ENCODE results near the gene PHYKPL. TPM values are rescaled to one million over a fixed set of nuclear protein-coding genes. Genes with fewer than 3 reads are reported as not detected.

PHYKPL gene
- total and polyA plus RNA-seq, 8 donors: 22.9 to 262 (median 44.4) TPM

GRCh38 chr5:178280631-178281030 is 48.0 kb upstream of the PHYKPL start:
- Histone ChIP-seq H3K36me3 (no peaks in the 10 kb centered on the region), H3K4me1 (peaks cover 0 to 7% (median 6%) of the 10 kb centered on the region in 4 donors), H3K27ac (no peak overlapping the region), H3K9me3 (peaks cover 3 to 18% (median 13%) of the 10 kb centered on the region in 4 donors), H3K4me3 (no peak overlapping the region), H3K27me3 (peaks cover 0 to 35% (median 9%) of the 10 kb centered on the region in 3 donors)
- 89 to 97% (median 91%) methylated on average over 4 to 9 of the region's 9 CpGs for WGBS, 5 donors
- DNase-seq: no peak
- TF ChIP-seq EP300 (IDR thresholded peaks at IDR 0.05) (no peak), POLR2AphosphoS5 (IDR thresholded peaks at IDR 0.05) (no peak), CTCF (IDR thresholded peaks at IDR 0.05) (no peak), POLR2A (IDR thresholded peaks at IDR 0.05) (no peak)
- intact Hi-C loops (cut with DNase I; ENCODE audit: low total_unique reads): loop anchor here (2.0 kb wide), 1 partner anchor 270 kb away; no protein-coding TSS in a partner anchor

GRCh38 chr5:178279723-178280438 is 47.3 kb upstream of the PHYKPL start:
- Histone ChIP-seq H3K27me3 (peaks cover 0 to 41% (median 10%) of the 10 kb centered on the region in 3 donors), H3K4me3 (no peak overlapping the region), H3K36me3 (no peaks in the 10 kb centered on the region), H3K9me3 (peaks cover 4 to 21% (median 16%) of the 10 kb centered on the region in 4 donors), H3K4me1 (peaks cover 0 to 7% (median 6%) of the 10 kb centered on the region in 4 donors), H3K27ac (no peak overlapping the region)
- DNase-seq: peak; percentile 90 to 93
- peak in 1 of 3 donors; percentile 42 for TF ChIP-seq POLR2AphosphoS5 (IDR thresholded peaks at IDR 0.05)
- no peak for TF ChIP-seq EP300 (IDR thresholded peaks at IDR 0.05)
- no peak for TF ChIP-seq POLR2A (IDR thresholded peaks at IDR 0.05)
- TF ChIP-seq CTCF (IDR thresholded peaks at IDR 0.05): peak in 5 of 7 experiments; percentile 69 to 92 (median 83)
- intact Hi-C loops (cut with DNase I; ENCODE audit: low total_unique reads): loop anchor here (2.0 to 10.0 kb wide), 2 partner anchors 271 to 305 kb away; no protein-coding TSS in a partner anchor
- 20 to 23% (median 22%) methylated on average over 15 to 33 of the region's 33 CpGs for WGBS, 5 donors

- no peak overlapping the region for H3K4me3 ChIP-seq
- intact Hi-C loops (cut with DNase I; ENCODE audit: low total_unique reads): loop anchor here (10.0 kb wide), 1 partner anchor 306 kb away; no protein-coding TSS in a partner anchor
- no peak overlapping the region for H3K27ac ChIP-seq
- no peak for TF ChIP-seq CTCF (IDR thresholded peaks at IDR 0.05)
- TF ChIP-seq EP300 (IDR thresholded peaks at IDR 0.05): no peak
- no peak for TF ChIP-seq POLR2A (IDR thresholded peaks at IDR 0.05)
- no peak for TF ChIP-seq POLR2AphosphoS5 (IDR thresholded peaks at IDR 0.05)
- H3K9me3 ChIP-seq: peaks cover 4 to 20% (median 16%) of the 10 kb centered on the region in 4 donors
- H3K36me3 ChIP-seq: no peaks in the 10 kb centered on the region
- H3K4me1 ChIP-seq: peaks cover 0 to 7% (median 6%) of the 10 kb centered on the region in 4 donors
- 71 to 83% (median 79%) methylated on average over 11 to 14 of the region's 14 CpGs for WGBS, 5 donors
- DNase-seq: no peak
- peaks cover 0 to 48% (median 12%) of the 10 kb centered on the region in 3 donors for H3K27me3 ChIP-seq
These were observed 46.6 kb upstream of the PHYKPL start for GRCh38 chr5:178279026-178279722.

GRCh38 chr5:178278358-178279023 is 45.9 kb upstream of the PHYKPL start:
- intact Hi-C loops (cut with DNase I; ENCODE audit: low total_unique reads): loop anchor here (10.0 kb wide), 1 partner anchor 306 kb away; no protein-coding TSS in a partner anchor
- Histone ChIP-seq H3K36me3 (no peaks in the 10 kb centered on the region), H3K27ac (no peak overlapping the region), H3K27me3 (peaks cover 0 to 48% (median 12%) of the 10 kb centered on the region in 3 donors), H3K9me3 (peaks cover 4 to 13% (median 10%) of the 10 kb centered on the region in 4 donors), H3K4me3 (no peak overlapping the region), H3K4me1 (peaks cover 0 to 7% (median 6%) of the 10 kb centered on the region in 4 donors)
- no peak for DNase-seq
- WGBS, 5 donors: 80 to 90% (median 82%) methylated on average over 18 of the region's 18 CpGs
- TF ChIP-seq POLR2A (IDR thresholded peaks at IDR 0.05) (no peak), EP300 (IDR thresholded peaks at IDR 0.05) (no peak), CTCF (IDR thresholded peaks at IDR 0.05) (no peak), POLR2AphosphoS5 (IDR thresholded peaks at IDR 0.05) (no peak)
